Stimulated activated naive CD8-positive, alpha-beta T cell treated with anti-CD3 and anti-CD28 coated beads, Interleukin-15, Interleukin-2, amounts not matched to agents 100 ng/mL and 50 ng/mL, for 24 hours (primary cell): ENCODE measurements around the gene NEK6.

Experiments
- H3K27ac Mint-ChIP-seq: one replicate; pipeline ENCODE4 v1.8.0; 2021; ENCODE audit warnings: mild to moderate bottlenecking, mixed read lengths
- H3K27me3 Mint-ChIP-seq: one replicate; pipeline ENCODE4 v1.8.0; 2021; ENCODE audit warnings: mixed read lengths
- H3K36me3 Mint-ChIP-seq: one replicate; pipeline ENCODE4 v1.8.0; 2021; ENCODE audit warnings: low read depth, mixed read lengths
- H3K4me1 Mint-ChIP-seq: one replicate; pipeline ENCODE4 v1.8.0; 2021; ENCODE audit warnings: low read depth, mixed read lengths
- H3K4me3 Mint-ChIP-seq: one replicate; pipeline ENCODE4 v1.8.0; 2021; ENCODE audit warnings: mild to moderate bottlenecking, mixed read lengths
- H3K9me3 Mint-ChIP-seq: one replicate; pipeline ENCODE4 v1.8.0; 2021; ENCODE audit warnings: mixed read lengths

NEK6 gene

DNA sequence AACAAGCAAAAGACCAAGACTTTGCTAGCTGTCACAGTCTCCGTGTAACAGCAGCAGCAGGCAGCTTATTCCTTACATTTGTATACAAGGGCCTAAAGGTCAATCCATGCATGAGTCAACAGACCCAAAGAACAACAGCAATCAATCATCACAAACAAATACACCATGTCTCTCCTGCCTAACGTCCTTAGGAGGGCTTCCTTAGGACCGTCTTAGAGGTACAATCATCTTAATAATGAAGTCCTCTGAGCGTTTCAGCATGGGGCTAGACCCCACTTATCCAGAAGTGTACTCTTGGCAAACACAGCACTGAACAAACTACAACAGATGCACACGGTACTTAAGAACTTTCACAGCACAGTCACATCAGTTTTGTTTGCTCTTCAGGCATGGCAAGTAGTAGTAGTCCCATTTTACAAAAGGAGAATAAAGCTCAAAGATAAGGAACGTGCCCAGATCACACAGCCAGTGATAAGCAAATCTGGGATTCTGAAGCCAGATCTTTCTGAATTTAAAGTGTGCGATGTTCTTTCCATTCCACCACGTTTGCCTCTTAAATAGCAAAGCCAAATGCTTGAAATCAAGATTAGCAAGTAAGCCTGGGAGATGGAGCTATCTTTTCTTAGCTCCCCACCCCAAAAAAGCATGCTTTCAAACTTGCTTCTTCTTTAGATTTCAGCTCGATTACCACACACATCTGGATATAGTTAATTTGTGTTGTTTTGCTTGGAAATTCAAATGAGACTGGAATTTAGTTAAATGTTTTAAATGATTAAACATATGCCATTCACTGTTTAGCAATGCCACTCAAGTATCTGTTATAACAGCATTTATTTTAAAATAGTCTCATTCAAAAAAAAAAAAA is 133.3 kb downstream of the NEK6 start:
- Mint-ChIP-seq H3K4me3 (no peak overlapping the region), H3K4me1 (peaks cover 78% of the 10 kb centered on the region), H3K27me3 (no peaks in the 10 kb centered on the region), H3K9me3 (no peaks in the 10 kb centered on the region), H3K27ac (no peak overlapping the region), H3K36me3 (peaks cover 20% of the 10 kb centered on the region)

- H3K27ac Mint-ChIP-seq: no peak overlapping the region
- H3K4me3 Mint-ChIP-seq: no peak overlapping the region
- H3K4me1 Mint-ChIP-seq: peaks cover 73% of the 10 kb centered on the region
- H3K36me3 Mint-ChIP-seq: peaks cover 21% of the 10 kb centered on the region
- H3K9me3 Mint-ChIP-seq: no peaks in the 10 kb centered on the region
- H3K27me3 Mint-ChIP-seq: no peaks in the 10 kb centered on the region
Observed at GRCh38 chr9:124392254-124392870, 134.6 kb downstream of the NEK6 start.

DNA sequence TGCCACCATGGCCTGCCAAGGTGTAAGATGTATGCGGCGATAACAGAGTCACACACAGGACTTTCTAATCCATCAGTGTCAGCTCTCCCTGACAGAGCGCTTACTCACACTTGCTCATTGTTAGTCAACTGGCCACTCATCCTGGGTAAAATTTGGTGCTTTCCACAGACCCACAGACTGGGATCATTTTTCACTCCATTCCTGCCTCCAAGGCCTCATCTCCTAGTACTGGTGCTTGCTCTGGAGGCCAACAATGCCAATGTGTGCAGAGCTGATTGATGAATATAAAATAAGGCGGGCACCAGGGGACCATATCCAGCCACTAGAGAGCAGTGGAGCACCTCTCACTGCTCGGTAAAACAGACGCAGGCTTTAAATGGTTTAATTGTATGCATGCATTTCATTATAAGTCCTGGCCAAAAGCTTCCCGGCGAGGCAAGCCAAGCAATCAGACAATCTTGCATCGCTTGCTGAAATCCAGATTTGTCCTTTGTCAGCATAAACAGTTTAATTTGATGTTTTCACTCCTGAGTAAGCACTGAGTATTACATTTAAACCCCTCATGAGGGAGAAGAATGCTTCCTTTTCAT is 135.2 kb downstream of the NEK6 start:
- H3K36me3 Mint-ChIP-seq: peaks cover 22% of the 10 kb centered on the region

DNA sequence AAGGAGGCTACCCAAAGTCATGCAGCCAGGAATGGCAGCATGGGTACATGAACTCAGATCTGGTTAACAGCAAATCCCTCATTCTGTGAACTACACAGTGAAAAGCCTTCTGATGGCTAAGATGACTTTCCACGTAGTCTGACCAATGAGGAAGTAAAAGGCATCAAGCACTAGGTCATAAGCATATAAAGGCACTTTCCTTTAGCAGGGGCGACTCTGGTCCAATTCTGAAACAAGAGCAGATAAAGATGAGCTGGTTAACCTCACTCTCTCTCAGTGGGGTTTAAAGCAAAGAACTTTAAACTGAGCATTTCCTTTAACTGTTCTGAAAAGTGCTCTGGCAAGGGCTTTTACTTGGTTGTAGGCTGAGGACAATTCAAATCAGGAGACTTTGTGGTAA is 136.4 kb downstream of the NEK6 start:
- Mint-ChIP-seq H3K4me1 (peaks cover 59% of the 10 kb centered on the region), H3K4me3 (no peak overlapping the region), H3K9me3 (no peaks in the 10 kb centered on the region), H3K36me3 (peaks cover 25% of the 10 kb centered on the region), H3K27ac (peak overlapping the region; percentile 29), H3K27me3 (no peaks in the 10 kb centered on the region)

More for the DNA sequence above, 135.2 kb downstream of the NEK6 start:
- Mint-ChIP-seq H3K9me3 (no peaks in the 10 kb centered on the region), H3K4me1 (peaks cover 67% of the 10 kb centered on the region), H3K4me3 (no peak overlapping the region), H3K27ac (no peak overlapping the region), H3K27me3 (no peaks in the 10 kb centered on the region)

GRCh38 chr9:124394596-124394995 is 136.8 kb downstream of the NEK6 start:
- Mint-ChIP-seq H3K4me3 (no peak overlapping the region), H3K4me1 (peaks cover 57% of the 10 kb centered on the region), H3K27ac (peak overlapping the region; percentile 29), H3K9me3 (no peaks in the 10 kb centered on the region), H3K36me3 (peaks cover 25% of the 10 kb centered on the region), H3K27me3 (no peaks in the 10 kb centered on the region)

DNA sequence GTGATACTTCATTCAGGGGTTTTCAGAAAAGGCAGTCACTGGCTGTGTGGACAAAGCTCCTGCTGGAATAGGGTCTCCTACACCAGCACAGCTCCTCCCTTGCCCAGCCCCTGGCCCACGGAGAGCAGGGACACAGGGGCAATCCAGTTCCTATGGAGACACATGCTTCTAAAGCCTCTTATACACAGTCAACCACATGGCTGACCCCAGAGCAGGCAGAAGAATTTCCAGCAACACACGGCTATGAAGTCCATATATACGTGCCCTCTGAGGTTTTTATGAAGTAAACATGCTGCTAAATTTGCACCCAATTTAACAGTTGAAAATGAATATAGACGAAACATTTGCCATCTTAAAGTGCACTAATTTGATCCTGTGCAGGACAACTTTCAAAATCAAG is 138.1 kb downstream of the NEK6 start:
- H3K27ac Mint-ChIP-seq: no peak overlapping the region
- H3K4me3 Mint-ChIP-seq: no peak overlapping the region
- peaks cover 50% of the 10 kb centered on the region for H3K4me1 Mint-ChIP-seq
- H3K36me3 Mint-ChIP-seq: peaks cover 28% of the 10 kb centered on the region
- no peaks in the 10 kb centered on the region for H3K27me3 Mint-ChIP-seq
- H3K9me3 Mint-ChIP-seq: no peaks in the 10 kb centered on the region

- no peaks in the 10 kb centered on the region for H3K9me3 Mint-ChIP-seq
- peaks cover 49% of the 10 kb centered on the region for H3K36me3 Mint-ChIP-seq
- H3K4me1 Mint-ChIP-seq: peaks cover 33% of the 10 kb centered on the region
Observed at GRCh38 chr9:124398191-124398935, 140.6 kb downstream of the NEK6 start.

GRCh38 chr9:124399323-124399967 is 141.7 kb downstream of the NEK6 start:
- H3K4me1 Mint-ChIP-seq: peaks cover 22% of the 10 kb centered on the region
- no peak overlapping the region for H3K27ac Mint-ChIP-seq
- no peak overlapping the region for H3K4me3 Mint-ChIP-seq
- H3K9me3 Mint-ChIP-seq: no peaks in the 10 kb centered on the region
- H3K27me3 Mint-ChIP-seq: no peaks in the 10 kb centered on the region
- peaks cover 52% of the 10 kb centered on the region for H3K36me3 Mint-ChIP-seq

More at GRCh38 chr9:124398191-124398935, 140.6 kb downstream of the NEK6 start:
- no peaks in the 10 kb centered on the region for H3K27me3 Mint-ChIP-seq
- no peak overlapping the region for H3K27ac Mint-ChIP-seq
- no peak overlapping the region for H3K4me3 Mint-ChIP-seq

GRCh38 chr9:124399968-124400940 is 142.5 kb downstream of the NEK6 start:
- no peaks in the 10 kb centered on the region for H3K9me3 Mint-ChIP-seq
- no peak overlapping the region for H3K27ac Mint-ChIP-seq
- H3K4me1 Mint-ChIP-seq: peaks cover 17% of the 10 kb centered on the region
- H3K36me3 Mint-ChIP-seq: peaks cover 51% of the 10 kb centered on the region
- H3K27me3 Mint-ChIP-seq: no peaks in the 10 kb centered on the region
- H3K4me3 Mint-ChIP-seq: no peak overlapping the region
